HG02759 (cell line): ENCODE measurements around the gene CNN3.
A peak's percentile ranks its signal among the peaks of the same experiment; 100 is the strongest.

Experiments used
- ATAC-seq: cut with Tn5 transposase; IDR thresholded peaks from one replicate; pipeline ENCODE4 v1.9.1; 2021; ENCODE audit warnings: mild to moderate bottlenecking, moderate library complexity; ENCODE audit not compliant: unreplicated experiment

The CNN3 gene

GRCh38 chr1:94892604-94893254 lies 34.2 kb downstream of the CNN3 start:
- no peak for ATAC-seq

GRCh38 chr1:94888201-94888600 lies 38.7 kb downstream of the CNN3 start:
- ATAC-seq = no peak

DNA sequence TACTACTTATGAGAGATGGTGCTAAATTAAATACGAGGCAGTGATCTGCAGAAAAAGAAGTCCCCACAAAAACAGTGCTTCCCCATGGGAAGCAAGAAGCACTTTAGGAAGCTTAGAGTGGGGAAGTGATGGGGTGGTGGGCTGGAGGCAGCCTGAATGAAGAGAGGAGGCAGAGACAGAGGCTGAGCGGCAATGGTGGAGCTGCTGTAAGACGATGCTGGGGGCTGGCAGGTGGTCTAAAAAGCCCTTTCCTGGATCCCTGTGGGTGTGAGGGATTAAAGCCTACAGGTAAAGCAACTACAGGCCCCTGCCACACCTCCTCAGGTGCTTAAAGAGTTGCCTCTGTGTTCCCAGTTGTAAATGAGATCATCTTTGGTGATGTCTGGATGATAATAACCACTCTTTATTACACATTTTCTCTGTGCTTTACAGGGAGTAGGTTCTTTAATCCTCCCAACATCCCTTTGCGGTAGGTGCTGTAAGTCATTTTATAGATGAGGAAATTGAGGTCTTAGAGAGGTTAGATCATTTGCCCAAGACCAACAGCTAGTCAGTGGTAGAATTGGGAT lies 39.2 kb downstream of the CNN3 start:
- no peak for ATAC-seq

DNA sequence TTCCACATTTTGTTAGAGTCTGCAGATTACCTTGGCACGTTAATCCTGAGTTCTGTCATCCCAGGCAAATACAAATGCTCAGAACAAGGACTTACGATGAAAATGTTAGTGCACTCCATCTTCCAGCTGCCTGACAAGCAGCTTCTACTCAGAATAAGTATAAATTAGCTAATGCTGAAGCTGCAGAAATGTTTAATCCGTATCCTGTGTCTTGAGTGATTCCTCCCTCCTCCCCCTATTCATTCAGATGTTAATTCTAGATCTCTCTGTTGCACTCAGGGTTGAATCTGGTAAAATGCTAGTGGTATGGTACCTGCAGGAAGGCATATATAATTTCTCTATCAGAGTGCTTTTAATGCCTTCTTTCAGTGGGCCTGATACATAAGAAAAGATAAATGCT lies 39.8 kb downstream of the CNN3 start:
- no peak for ATAC-seq

DNA sequence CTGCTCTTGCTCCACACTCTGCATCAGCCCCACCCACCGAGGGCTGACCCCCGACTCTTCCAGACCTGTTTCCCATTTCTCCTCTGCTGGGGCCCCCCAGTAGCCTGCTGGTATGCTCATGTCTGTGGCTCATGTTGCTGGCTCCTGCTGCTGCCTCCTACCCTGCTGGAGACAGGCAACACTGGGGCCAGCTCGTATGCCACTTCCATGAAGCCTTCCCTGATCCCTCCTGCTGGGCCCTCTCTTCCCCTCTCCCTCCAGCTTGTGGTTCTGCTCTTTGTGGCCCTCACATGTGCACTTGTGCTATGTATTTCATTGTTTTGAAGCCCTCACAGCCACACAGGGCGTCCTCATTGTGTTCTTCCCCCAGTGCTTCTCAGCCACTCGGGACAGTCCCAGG lies 40.5 kb downstream of the CNN3 start:
- ATAC-seq = no peak

- no peak for ATAC-seq
Observed at GRCh38 chr1:94884507-94884906, 42.4 kb downstream of the CNN3 start.

- no peak for ATAC-seq
Observed at GRCh38 chr1:94884106-94884505, 42.8 kb downstream of the CNN3 start.

- no peak for ATAC-seq
Observed at GRCh38 chr1:94883691-94884090, 43.2 kb downstream of the CNN3 start.

DNA sequence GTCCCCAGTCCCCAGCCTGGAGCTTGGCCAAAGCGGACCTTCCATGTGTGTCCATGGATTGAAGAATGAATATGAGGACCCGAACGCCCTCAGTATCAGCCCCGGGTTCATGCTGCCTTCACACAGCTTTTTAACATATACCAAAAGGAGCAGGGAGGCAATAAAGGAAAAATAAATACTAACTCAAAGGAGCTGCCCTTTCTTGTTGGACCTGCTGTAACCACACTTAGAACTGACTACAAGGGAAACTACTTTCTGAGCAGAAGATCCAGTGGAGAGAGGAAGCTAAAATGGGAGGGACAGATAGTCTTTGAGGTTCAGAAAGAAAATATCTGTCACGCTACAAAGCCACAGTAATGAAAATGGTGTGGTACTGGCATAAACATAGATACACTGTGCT lies 48.6 kb downstream of the CNN3 start:
- no peak for ATAC-seq

GRCh38 chr1:94876362-94876761 lies 50.5 kb downstream of the CNN3 start:
- ATAC-seq = no peak

- no peak for ATAC-seq
Observed at GRCh38 chr1:94875794-94876193, 51.1 kb downstream of the CNN3 start.

DNA sequence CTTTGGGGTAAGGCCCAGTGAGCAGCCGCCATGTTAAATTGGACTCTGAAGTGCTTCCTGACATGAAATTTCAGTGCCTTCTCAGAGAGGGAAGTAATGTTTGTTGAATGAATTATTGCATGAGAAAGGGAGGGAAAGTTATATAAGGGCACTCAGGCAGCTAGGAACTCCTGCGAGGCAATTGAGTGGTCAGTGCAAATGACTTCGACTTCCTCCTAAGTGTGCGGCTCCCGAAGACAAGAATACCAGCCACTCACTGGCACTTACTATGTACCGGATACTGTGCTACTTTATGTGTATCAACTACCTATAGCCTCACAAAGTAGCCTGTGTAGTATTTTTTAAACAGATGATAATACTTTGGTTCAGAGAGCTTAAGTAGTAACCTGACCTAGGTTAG lies 52.5 kb downstream of the CNN3 start:
- ATAC-seq = no peak

GRCh38 chr1:94873520-94874351 lies 53.2 kb downstream of the CNN3 start:
- ATAC-seq = peak; percentile 87

- ATAC-seq = no peak
Observed at GRCh38 chr1:94872771-94873495, 54.0 kb downstream of the CNN3 start.

DNA sequence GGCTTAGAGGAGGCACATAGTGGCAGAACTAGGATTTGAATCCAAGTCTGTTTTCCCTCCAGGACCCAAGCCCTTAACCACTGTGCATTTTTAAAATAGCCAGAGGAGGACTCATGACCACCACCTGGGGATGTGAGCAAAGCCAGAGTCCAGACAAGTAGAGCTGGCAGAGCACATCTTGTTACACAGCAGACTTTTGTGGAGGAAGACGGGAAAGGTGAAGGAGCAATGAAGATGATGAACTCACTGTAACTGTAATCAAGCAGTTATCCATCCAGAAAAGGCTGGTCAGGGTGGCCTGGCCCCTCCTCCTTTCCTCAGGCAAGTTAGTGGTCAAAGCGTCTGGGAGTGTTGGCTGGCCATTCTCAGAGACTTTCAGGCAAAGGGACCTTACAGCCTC lies 55.9 kb downstream of the CNN3 start:
- ATAC-seq = no peak

GRCh38 chr1:94866164-94866807 lies 60.6 kb downstream of the CNN3 start:
- no peak for ATAC-seq

- ATAC-seq = no peak
Observed at GRCh38 chr1:94865360-94865759, 61.5 kb downstream of the CNN3 start.

DNA sequence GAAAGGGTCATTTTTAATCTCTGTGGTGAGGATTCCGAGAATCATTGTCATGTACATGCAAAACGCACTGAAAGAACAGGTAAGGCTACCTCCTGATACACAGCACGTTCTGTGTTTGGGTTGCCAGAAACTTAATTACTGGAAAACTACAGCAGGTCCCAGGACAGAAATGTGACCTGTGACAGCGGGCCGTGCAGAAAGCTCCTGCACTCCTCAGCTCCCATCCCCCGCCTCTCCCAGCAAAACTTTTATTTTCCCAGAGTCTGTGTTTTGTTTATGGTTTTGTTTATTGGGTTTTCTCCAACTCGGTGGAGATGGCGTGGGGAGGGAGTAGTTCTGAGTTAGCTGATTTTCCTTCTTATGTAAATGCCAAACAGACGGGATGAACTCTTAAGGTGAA lies 62.1 kb downstream of the CNN3 start:
- ATAC-seq = no peak

GRCh38 chr1:94863919-94864318 lies 63.0 kb downstream of the CNN3 start:
- ATAC-seq = no peak

GRCh38 chr1:94863297-94863911 lies 63.5 kb downstream of the CNN3 start:
- ATAC-seq = no peak

DNA sequence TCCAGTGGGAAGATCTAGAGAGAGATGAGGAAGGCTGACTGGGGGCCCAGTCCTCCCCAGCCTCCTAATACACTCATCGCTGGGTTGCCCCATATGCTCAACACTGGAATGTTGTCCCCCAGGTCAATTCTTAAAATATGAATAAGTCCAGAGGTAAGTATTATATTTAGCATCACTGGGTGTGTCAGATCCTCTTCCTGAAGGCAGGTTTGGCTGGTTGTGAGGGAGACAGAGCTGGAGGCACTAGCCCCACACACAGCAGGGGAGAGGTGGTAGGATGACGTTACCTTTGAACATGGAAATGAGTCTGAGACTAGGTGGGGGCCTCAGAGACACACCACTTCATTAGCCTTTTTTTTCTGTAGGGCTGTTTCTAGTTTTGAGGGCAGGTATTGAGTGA lies 64.2 kb downstream of the CNN3 start:
- ATAC-seq = no peak
